ENCODE results near the gene GRM1. TPM values are rescaled to one million over a fixed set of nuclear protein-coding genes. Genes with fewer than 3 reads are reported as not detected.

The GRM1 gene
- total and polyA plus RNA-seq, 2 experiments from 2014 or later: 0.29 to 0.63 TPM

DNA sequence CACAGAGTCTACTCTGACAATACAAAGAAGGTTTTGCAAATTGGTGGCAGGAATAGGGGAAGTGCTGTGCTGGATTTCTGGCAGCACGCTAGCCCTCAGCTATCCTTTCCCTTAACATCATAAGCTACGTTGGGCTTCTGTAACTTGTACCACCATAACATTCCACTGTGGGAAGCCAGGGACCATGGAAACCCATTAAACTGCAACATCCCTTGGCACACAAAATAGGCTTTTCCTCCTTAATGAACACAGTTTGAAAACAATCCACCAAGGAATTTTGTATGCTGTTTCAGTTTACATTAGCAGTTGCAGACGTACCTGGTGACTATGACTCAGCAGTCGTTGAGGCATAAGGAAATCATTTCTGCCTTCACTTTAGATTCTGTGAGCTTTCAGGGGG is 310.9 kb downstream of the GRM1 start:
- Histone ChIP-seq H3K4me2 (no peak overlapping the region), H3K4me3 (no peak overlapping the region), H3K4me1 (ENCODE audit: insufficient read depth) (no peaks in the 10 kb centered on the region), H3K9me2 (ENCODE audit: insufficient read depth) (no peaks in the 10 kb centered on the region), H4K20me1 (replicated peaks; ENCODE audit: insufficient read depth) (no peaks in the 10 kb centered on the region), H2AFZ (peak overlapping the region; percentile 80), H3K27ac (ENCODE audit: low read depth) (no peak overlapping the region), H3K36me3 (ENCODE audit: insufficient read depth) (no peaks in the 10 kb centered on the region), H3K79me2 (replicated peaks; ENCODE audit: insufficient read depth) (no peaks in the 10 kb centered on the region), H3F3A (replicated peaks; ENCODE audit: low read depth) (no peaks in the 10 kb centered on the region), H3K27me3 (ENCODE audit: insufficient read depth) (no peaks in the 10 kb centered on the region)
- ATAC-seq (no peak), DNase-seq (ENCODE audit: low spot score) (no peak)
- H3K4me3 Mint-ChIP-seq: no peak overlapping the region
- H3K27ac Mint-ChIP-seq: peak overlapping the region; percentile 1; the same call in 1 of the 2 replicates
- H3K27me3 Mint-ChIP-seq (ENCODE audit: insufficient read depth, low read depth, poor library complexity): peaks cover 5% of the 10 kb centered on the region
- peaks cover 10% of the 10 kb centered on the region for H3K4me1 Mint-ChIP-seq
- peaks cover 5% of the 10 kb centered on the region; the same call in 1 of the 3 replicates for H3K9me3 Mint-ChIP-seq
- H3K36me3 Mint-ChIP-seq (ENCODE audit: low read depth): no peaks in the 10 kb centered on the region
- TF ChIP-seq NANOG (IDR thresholded peaks at IDR 0.05; ENCODE audit: borderline replicate concordance): no peak
- TF ChIP-seq, protein P1, sequence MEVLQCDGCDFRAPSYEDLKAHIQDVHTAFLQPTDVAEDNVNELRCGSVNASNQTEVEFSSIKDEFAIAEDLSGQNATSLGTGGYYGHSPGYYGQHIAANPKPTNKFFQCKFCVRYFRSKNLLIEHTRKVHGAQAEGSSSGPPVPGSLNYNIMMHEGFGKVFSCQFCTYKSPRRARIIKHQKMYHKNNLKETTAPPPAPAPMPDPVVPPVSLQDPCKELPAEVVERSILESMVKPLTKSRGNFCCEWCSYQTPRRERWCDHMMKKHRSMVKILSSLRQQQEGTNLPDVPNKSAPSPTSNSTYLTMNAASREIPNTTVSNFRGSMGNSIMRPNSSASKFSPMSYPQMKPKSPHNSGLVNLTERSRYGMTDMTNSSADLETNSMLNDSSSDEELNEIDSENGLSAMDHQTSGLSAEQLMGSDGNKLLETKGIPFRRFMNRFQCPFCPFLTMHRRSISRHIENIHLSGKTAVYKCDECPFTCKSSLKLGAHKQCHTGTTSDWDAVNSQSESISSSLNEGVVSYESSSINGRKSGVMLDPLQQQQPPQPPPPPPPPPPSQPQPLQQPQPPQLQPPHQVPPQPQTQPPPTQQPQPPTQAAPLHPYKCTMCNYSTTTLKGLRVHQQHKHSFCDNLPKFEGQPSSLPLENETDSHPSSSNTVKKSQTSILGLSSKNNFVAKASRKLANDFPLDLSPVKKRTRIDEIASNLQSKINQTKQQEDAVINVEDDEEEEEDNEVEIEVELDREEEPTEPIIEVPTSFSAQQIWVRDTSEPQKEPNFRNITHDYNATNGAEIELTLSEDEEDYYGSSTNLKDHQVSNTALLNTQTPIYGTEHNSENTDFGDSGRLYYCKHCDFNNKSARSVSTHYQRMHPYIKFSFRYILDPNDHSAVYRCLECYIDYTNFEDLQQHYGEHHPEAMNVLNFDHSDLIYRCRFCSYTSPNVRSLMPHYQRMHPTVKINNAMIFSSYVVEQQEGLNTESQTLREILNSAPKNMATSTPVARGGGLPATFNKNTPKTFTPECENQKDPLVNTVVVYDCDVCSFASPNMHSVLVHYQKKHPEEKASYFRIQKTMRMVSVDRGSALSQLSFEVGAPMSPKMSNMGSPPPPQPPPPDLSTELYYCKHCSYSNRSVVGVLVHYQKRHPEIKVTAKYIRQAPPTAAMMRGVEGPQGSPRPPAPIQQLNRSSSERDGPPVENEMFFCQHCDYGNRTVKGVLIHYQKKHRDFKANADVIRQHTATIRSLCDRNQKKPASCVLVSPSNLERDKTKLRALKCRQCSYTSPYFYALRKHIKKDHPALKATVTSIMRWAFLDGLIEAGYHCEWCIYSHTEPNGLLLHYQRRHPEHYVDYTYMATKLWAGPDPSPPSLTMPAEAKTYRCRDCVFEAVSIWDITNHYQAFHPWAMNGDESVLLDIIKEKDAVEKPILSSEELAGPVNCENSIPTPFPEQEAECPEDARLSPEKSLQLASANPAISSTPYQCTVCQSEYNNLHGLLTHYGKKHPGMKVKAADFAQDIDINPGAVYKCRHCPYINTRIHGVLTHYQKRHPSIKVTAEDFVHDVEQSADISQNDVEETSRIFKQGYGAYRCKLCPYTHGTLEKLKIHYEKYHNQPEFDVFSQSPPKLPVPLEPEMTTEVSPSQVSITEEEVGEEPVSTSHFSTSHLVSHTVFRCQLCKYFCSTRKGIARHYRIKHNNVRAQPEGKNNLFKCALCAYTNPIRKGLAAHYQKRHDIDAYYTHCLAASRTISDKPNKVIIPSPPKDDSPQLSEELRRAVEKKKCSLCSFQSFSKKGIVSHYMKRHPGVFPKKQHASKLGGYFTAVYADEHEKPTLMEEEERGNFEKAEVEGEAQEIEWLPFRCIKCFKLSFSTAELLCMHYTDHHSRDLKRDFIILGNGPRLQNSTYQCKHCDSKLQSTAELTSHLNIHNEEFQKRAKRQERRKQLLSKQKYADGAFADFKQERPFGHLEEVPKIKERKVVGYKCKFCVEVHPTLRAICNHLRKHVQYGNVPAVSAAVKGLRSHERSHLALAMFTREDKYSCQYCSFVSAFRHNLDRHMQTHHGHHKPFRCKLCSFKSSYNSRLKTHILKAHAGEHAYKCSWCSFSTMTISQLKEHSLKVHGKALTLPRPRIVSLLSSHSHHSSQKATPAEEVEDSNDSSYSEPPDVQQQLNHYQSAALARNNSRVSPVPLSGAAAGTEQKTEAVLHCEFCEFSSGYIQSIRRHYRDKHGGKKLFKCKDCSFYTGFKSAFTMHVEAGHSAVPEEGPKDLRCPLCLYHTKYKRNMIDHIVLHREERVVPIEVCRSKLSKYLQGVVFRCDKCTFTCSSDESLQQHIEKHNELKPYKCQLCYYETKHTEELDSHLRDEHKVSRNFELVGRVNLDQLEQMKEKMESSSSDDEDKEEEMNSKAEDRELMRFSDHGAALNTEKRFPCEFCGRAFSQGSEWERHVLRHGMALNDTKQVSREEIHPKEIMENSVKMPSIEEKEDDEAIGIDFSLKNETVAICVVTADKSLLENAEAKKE (CRISPR knock-in tag; IDR thresholded peaks at IDR 0.05): no peak
- no peak for TF ChIP-seq ZNF114 (CRISPR knock-in tag; IDR thresholded peaks at IDR 0.05)
- TF ChIP-seq, protein P2, sequence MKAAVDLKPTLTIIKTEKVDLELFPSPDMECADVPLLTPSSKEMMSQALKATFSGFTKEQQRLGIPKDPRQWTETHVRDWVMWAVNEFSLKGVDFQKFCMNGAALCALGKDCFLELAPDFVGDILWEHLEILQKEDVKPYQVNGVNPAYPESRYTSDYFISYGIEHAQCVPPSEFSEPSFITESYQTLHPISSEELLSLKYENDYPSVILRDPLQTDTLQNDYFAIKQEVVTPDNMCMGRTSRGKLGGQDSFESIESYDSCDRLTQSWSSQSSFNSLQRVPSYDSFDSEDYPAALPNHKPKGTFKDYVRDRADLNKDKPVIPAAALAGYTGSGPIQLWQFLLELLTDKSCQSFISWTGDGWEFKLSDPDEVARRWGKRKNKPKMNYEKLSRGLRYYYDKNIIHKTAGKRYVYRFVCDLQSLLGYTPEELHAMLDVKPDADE (IDR thresholded peaks at IDR 0.05): no peak
- TF ChIP-seq ZNF331 (CRISPR knock-in tag; IDR thresholded peaks at IDR 0.05; ENCODE audit: low read depth): no peak
- no peak for TF ChIP-seq CREB1 (CRISPR knock-in tag; IDR thresholded peaks at IDR 0.05; ENCODE audit: low read depth)
- TF ChIP-seq, protein P3, sequence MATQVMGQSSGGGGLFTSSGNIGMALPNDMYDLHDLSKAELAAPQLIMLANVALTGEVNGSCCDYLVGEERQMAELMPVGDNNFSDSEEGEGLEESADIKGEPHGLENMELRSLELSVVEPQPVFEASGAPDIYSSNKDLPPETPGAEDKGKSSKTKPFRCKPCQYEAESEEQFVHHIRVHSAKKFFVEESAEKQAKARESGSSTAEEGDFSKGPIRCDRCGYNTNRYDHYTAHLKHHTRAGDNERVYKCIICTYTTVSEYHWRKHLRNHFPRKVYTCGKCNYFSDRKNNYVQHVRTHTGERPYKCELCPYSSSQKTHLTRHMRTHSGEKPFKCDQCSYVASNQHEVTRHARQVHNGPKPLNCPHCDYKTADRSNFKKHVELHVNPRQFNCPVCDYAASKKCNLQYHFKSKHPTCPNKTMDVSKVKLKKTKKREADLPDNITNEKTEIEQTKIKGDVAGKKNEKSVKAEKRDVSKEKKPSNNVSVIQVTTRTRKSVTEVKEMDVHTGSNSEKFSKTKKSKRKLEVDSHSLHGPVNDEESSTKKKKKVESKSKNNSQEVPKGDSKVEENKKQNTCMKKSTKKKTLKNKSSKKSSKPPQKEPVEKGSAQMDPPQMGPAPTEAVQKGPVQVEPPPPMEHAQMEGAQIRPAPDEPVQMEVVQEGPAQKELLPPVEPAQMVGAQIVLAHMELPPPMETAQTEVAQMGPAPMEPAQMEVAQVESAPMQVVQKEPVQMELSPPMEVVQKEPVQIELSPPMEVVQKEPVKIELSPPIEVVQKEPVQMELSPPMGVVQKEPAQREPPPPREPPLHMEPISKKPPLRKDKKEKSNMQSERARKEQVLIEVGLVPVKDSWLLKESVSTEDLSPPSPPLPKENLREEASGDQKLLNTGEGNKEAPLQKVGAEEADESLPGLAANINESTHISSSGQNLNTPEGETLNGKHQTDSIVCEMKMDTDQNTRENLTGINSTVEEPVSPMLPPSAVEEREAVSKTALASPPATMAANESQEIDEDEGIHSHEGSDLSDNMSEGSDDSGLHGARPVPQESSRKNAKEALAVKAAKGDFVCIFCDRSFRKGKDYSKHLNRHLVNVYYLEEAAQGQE (IDR thresholded peaks at IDR 0.05; ENCODE audit: unreplicated experiment): no peak
- no peak for TF ChIP-seq POLR2AphosphoS5 (IDR thresholded peaks at IDR 0.05; ENCODE audit: low read depth)
- TF ChIP-seq JUNB (IDR thresholded peaks at IDR 0.05; ENCODE audit: unreplicated experiment): no peak
- no peak for TF ChIP-seq EZH2 (IDR thresholded peaks at IDR 0.05; ENCODE audit: low read depth, unreplicated experiment)
- no peak for TF ChIP-seq STAT1 (IDR thresholded peaks at IDR 0.05; ENCODE audit: unreplicated experiment)
- no peak for TF ChIP-seq EZH2phosphoT487 (IDR thresholded peaks at IDR 0.05; ENCODE audit: unreplicated experiment)
- TF ChIP-seq, protein P4, sequence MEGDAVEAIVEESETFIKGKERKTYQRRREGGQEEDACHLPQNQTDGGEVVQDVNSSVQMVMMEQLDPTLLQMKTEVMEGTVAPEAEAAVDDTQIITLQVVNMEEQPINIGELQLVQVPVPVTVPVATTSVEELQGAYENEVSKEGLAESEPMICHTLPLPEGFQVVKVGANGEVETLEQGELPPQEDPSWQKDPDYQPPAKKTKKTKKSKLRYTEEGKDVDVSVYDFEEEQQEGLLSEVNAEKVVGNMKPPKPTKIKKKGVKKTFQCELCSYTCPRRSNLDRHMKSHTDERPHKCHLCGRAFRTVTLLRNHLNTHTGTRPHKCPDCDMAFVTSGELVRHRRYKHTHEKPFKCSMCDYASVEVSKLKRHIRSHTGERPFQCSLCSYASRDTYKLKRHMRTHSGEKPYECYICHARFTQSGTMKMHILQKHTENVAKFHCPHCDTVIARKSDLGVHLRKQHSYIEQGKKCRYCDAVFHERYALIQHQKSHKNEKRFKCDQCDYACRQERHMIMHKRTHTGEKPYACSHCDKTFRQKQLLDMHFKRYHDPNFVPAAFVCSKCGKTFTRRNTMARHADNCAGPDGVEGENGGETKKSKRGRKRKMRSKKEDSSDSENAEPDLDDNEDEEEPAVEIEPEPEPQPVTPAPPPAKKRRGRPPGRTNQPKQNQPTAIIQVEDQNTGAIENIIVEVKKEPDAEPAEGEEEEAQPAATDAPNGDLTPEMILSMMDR (conservative IDR thresholded peaks at IDR 0.05; ENCODE audit: low read depth in 2 of 2): no peak
